Aorta (tissue), 5 donors: ENCODE results near the gene ATP8B2. TPM values are rescaled to one million over a fixed set of nuclear protein-coding genes. Genes with fewer than 3 reads are reported as not detected.
A peak's percentile ranks its signal among the peaks of the same experiment; 100 is the strongest.

ENCODE experiments used
- ATAC-seq: fragments of 200-7000 bp; cut with Tn5 transposase; one replicate; pipeline ENCODE4 v1.9.1; 2022; ENCODE audit warnings: moderate library complexity; ENCODE audit not compliant: low FRiP score
- DNase-seq, 2 donors: peaks; one replicate each; pipeline ENCODE4 v3.0.0-alpha.2; 2020
- H3K27ac ChIP-seq, 2 donors: one replicate each; pipeline ENCODE4 v1.5.1; 2013; ENCODE audit warnings: low read length in 2 of 2, mild to moderate bottlenecking in 2 of 2, moderate library complexity in 2 of 2, control low read depth in 1 of 2, inconsistent platforms in 1 of 2, low read depth in 1 of 2
- H3K27me3 ChIP-seq, 2 donors: one replicate each; pipeline ENCODE4 v1.6.1; 2013; ENCODE audit warnings: control low read depth in 1 of 2, low read length in 1 of 2, mild to moderate bottlenecking in 1 of 2, moderate library complexity in 1 of 2; ENCODE audit not compliant: insufficient read depth in 2 of 2, control insufficient read depth in 1 of 2
- H3K36me3 ChIP-seq, 2 donors: one replicate each; pipeline ENCODE4 v1.6.1; 2013; ENCODE audit warnings: control low read depth in 1 of 2, low read length in 1 of 2, mild to moderate bottlenecking in 1 of 2; ENCODE audit not compliant: insufficient read depth in 2 of 2, control insufficient read depth in 1 of 2
- H3K4me1 ChIP-seq, 2 donors: one replicate each; pipeline ENCODE4 v1.6.1; 2013; ENCODE audit warnings: low read length in 2 of 2, control low read depth in 1 of 2, mild to moderate bottlenecking in 1 of 2, moderate library complexity in 1 of 2; ENCODE audit not compliant: insufficient read depth in 2 of 2, control insufficient read depth in 1 of 2
- H3K4me3 ChIP-seq, 2 donors: one replicate each; pipeline ENCODE4 v1.5.1; 2013; ENCODE audit warnings: low read length in 2 of 2, control low read depth in 1 of 2, mild to moderate bottlenecking in 1 of 2
- H3K9me3 ChIP-seq: one replicate; pipeline ENCODE4 v1.6.1; 2013; ENCODE audit warnings: mild to moderate bottlenecking, low read length; ENCODE audit not compliant: control insufficient read depth
- WGBS, 2 donors: extraction: QIAGEN DNeasy Blood & Tissue Kit; methylation state at CpG; one replicate each; pipeline ENCODE4 v1.1.7; 2013; 5-methylcytosine and 5-hydroxymethylcytosine counted together
- intact Hi-C, 2 donors: fragments of 100-400 bp; cut with DNase I; formaldehyde crosslinking; loops; one replicate each; pipeline versions ENCODE4 v1.14.2 to v1.15.0; 2022
- polyA plus RNA-seq, 2 donors: library from polyadenylated mRNA; stranded (reverse); fragments of 200-250 nt; gene quantifications; one replicate each; pipeline ENCODE4 v1.2.3, GENCODE V29; 2013
- total RNA-seq, 2 donors: library from RNA; stranded (reverse); fragmentation: NEBNext Ultra II Directional; extraction: Animal tissue kit (Norgen Biotek cat#: 25700); gene quantifications; one replicate each; pipeline ENCODE4 v1.2.1, GENCODE V29; 2021
- donor health status: healthy with polysubstance abuse.
- donor health status: Bipolar disorder and iron deficiency.
- donor health status: DM: no; HTN: no; CAD: no.
- donor health status: DM: no; HTN: no; CAD: no.
- donor health status: DM: yes; HTN: yes; CAD: no.

ATP8B2 gene
- total and polyA plus RNA-seq, 4 donors: 28.8 to 176 (median 88.3) TPM

- peak; percentile 91 to 97 for DNase-seq
- H3K4me1 ChIP-seq: peaks cover 0 to 7% of the 10 kb centered on the region in 2 donors
- peaks cover 4 to 5% of the 10 kb centered on the region in 2 donors for H3K36me3 ChIP-seq
- H3K4me3 ChIP-seq: peak overlapping the region; percentile 32
- 2% methylated on average over 69 to 76 of the region's 76 CpGs for WGBS, 2 donors
- no peaks in the 10 kb centered on the region for H3K27me3 ChIP-seq
- ATAC-seq: peak; percentile 74
- no peaks in the 10 kb centered on the region for H3K9me3 ChIP-seq
- intact Hi-C loops: loop anchor here in 1 of 2 donors (5.0 kb wide), 1 partner anchor 79 kb away; the partner anchor contains the start of gene IL6R
- peak overlapping the region in 1 of 2 donors; percentile 81 for H3K27ac ChIP-seq
Observed at GRCh38 chr1:154328318-154329151, 3.2 kb downstream of the ATP8B2 start.

GRCh38 chr1:154329152-154329521, 3.8 kb downstream of the ATP8B2 start:
- no peaks in the 10 kb centered on the region for H3K9me3 ChIP-seq
- no peak for ATAC-seq
- H3K4me3 ChIP-seq: peak overlapping the region in 1 of 2 donors; percentile 32
- peaks cover 0 to 7% of the 10 kb centered on the region in 2 donors for H3K4me1 ChIP-seq
- intact Hi-C loops: loop anchor here in 1 of 2 donors (5.0 kb wide), 1 partner anchor 78 kb away; the partner anchor contains the start of gene IL6R
- peak overlapping the region in 1 of 2 donors; percentile 74 for H3K27ac ChIP-seq
- 32 to 37% methylated on average over 6 of the region's 6 CpGs for WGBS, 2 donors
- peaks cover 4 to 7% of the 10 kb centered on the region in 2 donors for H3K36me3 ChIP-seq
- no peaks in the 10 kb centered on the region for H3K27me3 ChIP-seq
- DNase-seq: no peak

- ATAC-seq: no peak
- no peaks in the 10 kb centered on the region for H3K27me3 ChIP-seq
- no peak overlapping the region for H3K4me3 ChIP-seq
- intact Hi-C loops: loop anchor here in 1 of 2 donors (5.0 kb wide), 2 partner anchors 57 to 78 kb away; partner anchors contain the start of genes HAX1 and IL6R
- H3K4me1 ChIP-seq: peaks cover 0 to 7% of the 10 kb centered on the region in 2 donors
- H3K27ac ChIP-seq: no peak overlapping the region
- DNase-seq: no peak
- H3K9me3 ChIP-seq: no peaks in the 10 kb centered on the region
- H3K36me3 ChIP-seq: peaks cover 4 to 8% of the 10 kb centered on the region in 2 donors
- 72 to 78% methylated on average over 7 of the region's 7 CpGs for WGBS, 2 donors
Observed at GRCh38 chr1:154329551-154330131, 4.3 kb downstream of the ATP8B2 start.

- Histone ChIP-seq H3K27ac (no peak overlapping the region), H3K9me3 (no peaks in the 10 kb centered on the region), H3K4me1 (peaks cover 0 to 7% of the 10 kb centered on the region in 2 donors), H3K36me3 (peaks cover 4 to 8% of the 10 kb centered on the region in 2 donors), H3K27me3 (no peaks in the 10 kb centered on the region), H3K4me3 (no peak overlapping the region)
- DNase-seq: no peak
- no peak for ATAC-seq
- intact Hi-C loops: loop anchor here in 1 of 2 donors (5.0 kb wide), 1 partner anchor 58 kb away; the partner anchor contains the start of gene HAX1
Observed at GRCh38 chr1:154330669-154331068, 5.3 kb downstream of the ATP8B2 start.

GRCh38 chr1:154334079-154335024, 9.0 kb downstream of the ATP8B2 start:
- no peak for DNase-seq
- Histone ChIP-seq H3K27ac (no peak overlapping the region), H3K4me1 (no peaks in the 10 kb centered on the region), H3K27me3 (no peaks in the 10 kb centered on the region), H3K4me3 (no peak overlapping the region), H3K9me3 (no peaks in the 10 kb centered on the region), H3K36me3 (peaks cover 8 to 12% of the 10 kb centered on the region in 2 donors)
- 73% methylated on average over 13 of the region's 13 CpGs for WGBS, 2 donors
- intact Hi-C loops: loop anchor here in 1 of 2 donors (5.0 kb wide), 1 partner anchor 62 kb away; the partner anchor contains the start of gene HAX1
- ATAC-seq: no peak

GRCh38 chr1:154335025-154335714, 9.8 kb downstream of the ATP8B2 start:
- ATAC-seq: peak; percentile 80
- Histone ChIP-seq H3K9me3 (no peaks in the 10 kb centered on the region), H3K4me1 (no peaks in the 10 kb centered on the region), H3K36me3 (peaks cover 8 to 14% of the 10 kb centered on the region in 2 donors), H3K27ac (no peak overlapping the region), H3K4me3 (no peak overlapping the region), H3K27me3 (no peaks in the 10 kb centered on the region)
- intact Hi-C loops: no loop called here
- DNase-seq: peak; percentile 92 to 95
- WGBS, 2 donors: 34% methylated on average over 11 of the region's 11 CpGs

- 85 to 94% methylated on average over 8 of the region's 8 CpGs for WGBS, 2 donors
- H3K27ac ChIP-seq: no peak overlapping the region
Observed at GRCh38 chr1:154337253-154337894, 12.0 kb downstream of the ATP8B2 start.

More at GRCh38 chr1:154337253-154337894, 12.0 kb downstream of the ATP8B2 start:
- intact Hi-C loops: no loop called here
- Histone ChIP-seq H3K4me3 (no peak overlapping the region), H3K36me3 (peaks cover 4 to 17% of the 10 kb centered on the region in 2 donors), H3K9me3 (no peaks in the 10 kb centered on the region), H3K27me3 (no peaks in the 10 kb centered on the region), H3K4me1 (no peaks in the 10 kb centered on the region)
- DNase-seq: no peak
- no peak for ATAC-seq
